IMR-90 (cell line): ENCODE results near the gene PRPF8. TPM values are rescaled to one million over a fixed set of nuclear protein-coding genes. Genes with fewer than 3 reads are reported as not detected.

Experiments
- polyA plus RNA-seq, 3 experiments: library from polyadenylated mRNA; depleted of rRNA; stranded (reverse); fragments of >200 nt; gene quantifications; 2 replicates each; pipeline ENCODE4 v1.2.3, GENCODE V29; 2012; ENCODE audit warnings: low replicate concordance in 1 of 3
- total RNA-seq: library from RNA; depleted of rRNA; stranded (reverse); fragments of >200 nt; gene quantifications from 2 replicates; pipeline ENCODE4 v1.2.3, GENCODE V29; 2012
- TF ChIP-seq, protein P1 (sequence below): fragments of 150-350 bp; IDR thresholded peaks from 2 replicates; pipeline ENCODE4 v1.6.1; 2017; ENCODE audit warnings: mild to moderate bottlenecking, antibody characterized with exemption, low read length, low read depth

The PRPF8 gene
- total and polyA plus RNA-seq, 2 of the 4 experiments (the other 2 are of a cell fraction): 141 to 160 TPM

DNA sequence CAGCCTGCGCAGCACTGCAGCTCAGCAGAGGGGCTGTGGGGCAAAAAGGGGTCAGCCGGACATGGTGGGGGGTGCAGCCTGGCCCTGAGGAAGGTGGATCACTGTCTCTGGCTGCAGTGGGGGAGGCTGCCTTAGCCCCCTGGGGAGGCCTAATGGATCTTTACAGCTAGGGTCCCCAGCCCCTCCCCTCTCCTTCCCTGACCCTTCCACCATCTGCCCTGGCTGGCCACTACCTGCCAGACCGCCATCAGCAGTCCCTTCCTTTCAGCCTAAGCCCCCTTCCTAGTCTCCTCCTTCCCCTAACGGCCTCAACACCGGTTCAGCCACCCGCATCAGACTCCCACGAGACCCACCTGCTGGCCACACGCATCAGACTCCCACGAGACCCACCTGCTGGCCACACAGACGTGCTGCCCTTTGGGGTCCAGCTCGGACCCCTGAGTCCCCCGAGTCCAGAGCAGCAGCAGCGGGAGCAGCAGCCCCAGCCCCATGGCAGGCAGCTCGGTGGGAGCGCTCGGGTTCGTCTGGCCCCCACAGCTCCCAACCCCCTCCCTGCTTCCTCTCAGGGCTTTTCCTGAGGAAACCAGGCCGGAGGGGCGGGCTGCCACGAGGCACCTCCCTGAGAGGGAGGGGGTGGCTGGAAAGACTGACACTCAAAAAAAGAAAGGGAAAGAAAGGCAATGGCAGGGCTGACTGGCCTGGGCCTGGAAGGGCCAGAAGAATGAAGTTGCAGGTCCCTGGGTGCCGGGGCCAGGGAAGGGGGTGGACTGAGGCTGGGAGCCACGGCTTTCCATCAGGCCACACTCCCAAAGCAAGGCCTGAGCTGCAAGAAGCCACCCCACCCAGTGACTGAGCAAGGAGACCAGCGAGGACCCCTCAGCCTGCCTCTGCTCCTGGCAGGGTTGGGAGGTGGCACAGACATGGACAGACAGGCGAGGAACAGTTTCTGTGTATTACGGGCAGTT lies 39.2 kb downstream of the PRPF8 start, which contains the start of gene SCARF1 (continued):
- TF ChIP-seq, protein P1, sequence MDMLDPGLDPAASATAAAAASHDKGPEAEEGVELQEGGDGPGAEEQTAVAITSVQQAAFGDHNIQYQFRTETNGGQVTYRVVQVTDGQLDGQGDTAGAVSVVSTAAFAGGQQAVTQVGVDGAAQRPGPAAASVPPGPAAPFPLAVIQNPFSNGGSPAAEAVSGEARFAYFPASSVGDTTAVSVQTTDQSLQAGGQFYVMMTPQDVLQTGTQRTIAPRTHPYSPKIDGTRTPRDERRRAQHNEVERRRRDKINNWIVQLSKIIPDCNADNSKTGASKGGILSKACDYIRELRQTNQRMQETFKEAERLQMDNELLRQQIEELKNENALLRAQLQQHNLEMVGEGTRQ: no peak
